Vein endothelial cell (primary cell): ENCODE measurements around the gene DMRTC1. TPM values are rescaled to one million over a fixed set of nuclear protein-coding genes. Genes with fewer than 3 reads are reported as not detected.

Experiments used
- total RNA-seq: library from RNA; depleted of rRNA; stranded (reverse); fragments of >200 nt; gene quantifications from 2 replicates; pipeline ENCODE4 v1.2.3, GENCODE V29; 2012

The DMRTC1 gene, protein sequence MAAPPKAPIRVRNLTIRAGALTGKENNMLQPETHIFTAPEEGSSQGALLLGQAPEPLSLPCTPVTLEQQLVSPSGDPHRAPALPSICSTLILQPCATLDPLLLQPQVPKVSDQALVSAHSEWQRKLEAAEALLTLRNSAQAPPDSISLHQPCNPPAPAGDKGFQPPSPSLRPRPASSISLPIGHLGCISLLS
- total RNA-seq: not detected in 2 replicates

DNA sequence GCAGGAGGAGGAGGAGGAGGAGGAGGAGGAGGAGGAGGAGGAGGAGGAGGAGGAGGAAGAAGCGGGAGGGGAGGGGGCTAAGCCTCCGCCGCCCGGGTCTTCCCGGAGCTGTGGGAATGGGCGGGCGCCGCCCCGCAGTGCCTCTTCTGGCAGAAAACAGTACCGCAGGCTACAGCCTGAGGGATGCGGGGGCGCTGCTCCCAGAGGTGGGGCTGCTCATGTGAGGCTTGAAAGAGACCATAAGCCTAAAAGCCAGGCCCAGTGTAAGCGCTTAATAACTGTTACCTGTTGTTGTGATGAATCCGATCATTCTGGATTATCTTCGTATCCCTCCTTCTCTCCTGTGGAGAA is at the start of gene DMRTC1:
DMRTC1 (minus strand) TSS at position 19 of the 351 bp plus-strand sequence. CDS start 68,143 bp downstream, outside the sequence.

DNA sequence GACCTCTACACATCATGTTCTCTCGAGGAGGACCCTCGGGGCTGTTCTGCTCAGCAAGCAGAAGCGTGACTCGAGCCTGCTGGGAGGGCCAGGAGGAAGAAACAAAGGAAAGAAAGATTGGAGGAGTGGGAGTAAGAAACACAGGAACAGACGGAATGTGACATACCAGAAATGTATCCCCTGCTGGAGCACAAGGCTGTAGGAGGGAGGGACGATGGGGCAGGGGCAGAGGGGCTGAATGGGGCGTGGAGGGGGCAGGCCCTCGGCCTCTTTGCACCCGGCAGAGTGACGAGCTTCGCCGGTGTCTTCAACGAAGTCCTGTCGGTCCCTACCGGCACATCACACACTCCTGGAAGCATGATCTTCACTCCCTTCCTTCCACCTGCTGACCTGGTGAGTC is 5.7 kb downstream of the DMRTC1 start, which contains the start of gene FAM236A:
FAM236A (plus strand) TSS at position 301 of the 400 bp plus-strand sequence; CDS start at position 358, 57 bp downstream.

DNA sequence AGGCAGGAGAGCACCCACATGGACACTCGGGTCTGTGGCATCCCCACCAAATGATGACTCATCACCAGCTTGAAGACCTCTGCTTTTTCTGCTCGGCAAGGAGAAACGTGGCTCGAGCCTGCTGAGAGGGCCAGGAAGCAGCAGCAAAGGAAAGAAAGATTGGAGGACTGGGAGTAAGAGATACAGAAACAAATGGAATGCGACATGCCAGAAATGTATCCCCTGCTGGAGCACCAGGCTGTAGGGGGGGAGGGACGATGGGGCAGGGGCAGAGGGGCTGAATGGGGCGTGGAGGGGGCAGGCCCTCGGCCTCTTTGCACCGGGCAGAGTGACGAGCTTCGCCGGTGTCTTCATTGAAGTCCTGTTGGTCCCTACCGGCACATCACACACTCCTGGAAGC is 31.3 kb downstream of the DMRTC1 start, which contains the start of gene FAM236C:
FAM236C (plus strand) TSS at position 301 of the 400 bp plus-strand sequence. CDS start 100 bp downstream, outside the sequence.

Other genes starting within 250 kb of the DMRTC1 start
- gene PHKA1, start 229.5 kb downstream of the DMRTC1 start, total RNA-seq: 6.5 and 6.6 TPM in 2 replicates
- gene DMRTC1B, start 166.9 kb downstream of the DMRTC1 start, total RNA-seq: not detected in 2 replicates
- not detected in 2 replicates for gene FAM236B, start 161.2 kb downstream of the DMRTC1 start, total RNA-seq
- gene FAM236D, start 135.6 kb downstream of the DMRTC1 start, total RNA-seq: not detected in 2 replicates
- gene FAM236C, start 31.2 kb downstream of the DMRTC1 start, total RNA-seq: not detected in 2 replicates
- gene FAM236A, start 5.6 kb downstream of the DMRTC1 start, total RNA-seq: not detected in 2 replicates
- not detected in 2 replicates for gene PABPC1L2B, start 59.1 kb upstream of the DMRTC1 start, total RNA-seq
- not detected in 2 replicates for gene PABPC1L2A, start 135.7 kb upstream of the DMRTC1 start, total RNA-seq